Measurements from ENCODE around the gene CYP2U1. TPM values are rescaled to one million over a fixed set of nuclear protein-coding genes. Genes with fewer than 3 reads are reported as not detected.

CYP2U1 gene
- total and polyA plus RNA-seq, 2 experiments from 2014 or later, result 3.2 to 9.9 TPM

DNA sequence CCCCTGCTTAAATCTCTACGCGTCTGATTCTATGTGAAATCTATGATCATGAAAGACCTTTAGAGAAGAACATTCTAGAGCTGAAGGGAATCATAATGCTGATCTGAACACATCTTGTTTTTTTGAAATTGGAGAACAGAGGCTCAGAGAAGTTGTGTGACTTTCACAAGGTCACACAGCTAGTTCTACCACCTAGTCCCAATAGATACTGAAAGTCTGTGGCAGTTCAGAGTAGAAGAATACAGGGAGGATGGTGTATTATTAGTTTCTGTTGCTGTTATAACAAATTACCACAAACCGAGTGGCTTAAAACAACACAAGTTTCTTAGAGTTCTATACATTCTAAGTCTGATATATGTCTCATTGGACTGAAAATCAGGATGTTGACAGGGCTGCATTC lies 14.5 kb downstream of the CYP2U1 start (continued):
- TF ChIP-seq ZNF462 (CRISPR knock-in tag; IDR thresholded peaks at IDR 0.05), result no peak
- TF ChIP-seq, protein P1, sequence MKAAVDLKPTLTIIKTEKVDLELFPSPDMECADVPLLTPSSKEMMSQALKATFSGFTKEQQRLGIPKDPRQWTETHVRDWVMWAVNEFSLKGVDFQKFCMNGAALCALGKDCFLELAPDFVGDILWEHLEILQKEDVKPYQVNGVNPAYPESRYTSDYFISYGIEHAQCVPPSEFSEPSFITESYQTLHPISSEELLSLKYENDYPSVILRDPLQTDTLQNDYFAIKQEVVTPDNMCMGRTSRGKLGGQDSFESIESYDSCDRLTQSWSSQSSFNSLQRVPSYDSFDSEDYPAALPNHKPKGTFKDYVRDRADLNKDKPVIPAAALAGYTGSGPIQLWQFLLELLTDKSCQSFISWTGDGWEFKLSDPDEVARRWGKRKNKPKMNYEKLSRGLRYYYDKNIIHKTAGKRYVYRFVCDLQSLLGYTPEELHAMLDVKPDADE (IDR thresholded peaks at IDR 0.05), result no peak
- TF ChIP-seq NANOG (IDR thresholded peaks at IDR 0.05; ENCODE audit: borderline replicate concordance), result no peak
- no peak for TF ChIP-seq EZH2 (IDR thresholded peaks at IDR 0.05; ENCODE audit: low read depth, unreplicated experiment)
- no peak for TF ChIP-seq JUNB (IDR thresholded peaks at IDR 0.05; ENCODE audit: unreplicated experiment)
- TF ChIP-seq CTCF (conservative IDR thresholded peaks at IDR 0.05; ENCODE audit: low read depth in 2 of 2), result no peak
- TF ChIP-seq ZNF114 (CRISPR knock-in tag; IDR thresholded peaks at IDR 0.05), result no peak
- no peak for TF ChIP-seq POLR2AphosphoS5 (IDR thresholded peaks at IDR 0.05; ENCODE audit: low read depth)
